Activated CD8-positive, alpha-beta T cell treated with anti-CD3 and anti-CD28 coated beads for 36 hours (primary cell): ENCODE data around the gene STXBP2. TPM values are rescaled to one million over a fixed set of nuclear protein-coding genes. Genes with fewer than 3 reads are reported as not detected.

Experiments
- ATAC-seq: fragments of 200-7000 bp; cut with Tn5 transposase; one replicate; pipeline ENCODE4 v1.10.0; 2021; ENCODE audit warnings: mild to moderate bottlenecking, moderate library complexity
- CTCF ChIA-PET: fragments of 350-600 bp; sonication (Branson Sonifier 250); formaldehyde crosslinking; loops from one replicate; lab custom pipeline; 2021; ENCODE audit warnings: antibody characterized with exemption; lab: Charles Lee
- POLR2A ChIA-PET: fragments of 350-600 bp; sonication (Branson Sonifier 250); formaldehyde crosslinking; loops from one replicate; lab custom pipeline; 2021; ENCODE audit warnings: antibody characterized with exemption; lab: Charles Lee
- DNase-seq: peaks from one replicate; pipeline ENCODE4 v3.0.0-alpha.2; 2020
- H3K27ac Mint-ChIP-seq: one replicate; pipeline ENCODE4 v1.8.0; 2021; ENCODE audit warnings: mild to moderate bottlenecking, mixed read lengths
- H3K27me3 Mint-ChIP-seq: one replicate; pipeline ENCODE4 v1.8.0; 2021; ENCODE audit warnings: mixed read lengths
- H3K36me3 Mint-ChIP-seq: one replicate; pipeline ENCODE4 v1.8.0; 2021; ENCODE audit warnings: low read depth, mixed read lengths
- H3K4me1 Mint-ChIP-seq: one replicate; pipeline ENCODE4 v1.8.0; 2021; ENCODE audit warnings: low read depth, mixed read lengths
- H3K4me3 Mint-ChIP-seq: one replicate; pipeline ENCODE4 v1.8.0; 2021; ENCODE audit warnings: mild to moderate bottlenecking, moderate library complexity, mixed read lengths
- H3K9me3 Mint-ChIP-seq: one replicate; pipeline ENCODE4 v1.8.0; 2021; ENCODE audit warnings: mixed read lengths
- intact Hi-C: fragments of 100-400 bp; cut with micrococcal nuclease; formaldehyde crosslinking; loops from one replicate; pipeline ENCODE4 v1.10.0; 2022
- total RNA-seq, 2 experiments: library from RNA; stranded (reverse); gene quantifications; one replicate each; pipeline ENCODE4 v1.2.3, GENCODE V29; 2021
- TF ChIP-seq, protein P1 (sequence below): fragments of 200-600 bp; IDR thresholded peaks from one replicate; pipeline ENCODE4 v1.8.0; 2022; ENCODE audit warnings: antibody characterized with exemption, mild to moderate bottlenecking

STXBP2 gene
- total RNA-seq, 2 experiments from 2014 or later = 96.4 to 99.2 TPM

- intact Hi-C loops = no loop called here
- TF ChIP-seq, protein P1, sequence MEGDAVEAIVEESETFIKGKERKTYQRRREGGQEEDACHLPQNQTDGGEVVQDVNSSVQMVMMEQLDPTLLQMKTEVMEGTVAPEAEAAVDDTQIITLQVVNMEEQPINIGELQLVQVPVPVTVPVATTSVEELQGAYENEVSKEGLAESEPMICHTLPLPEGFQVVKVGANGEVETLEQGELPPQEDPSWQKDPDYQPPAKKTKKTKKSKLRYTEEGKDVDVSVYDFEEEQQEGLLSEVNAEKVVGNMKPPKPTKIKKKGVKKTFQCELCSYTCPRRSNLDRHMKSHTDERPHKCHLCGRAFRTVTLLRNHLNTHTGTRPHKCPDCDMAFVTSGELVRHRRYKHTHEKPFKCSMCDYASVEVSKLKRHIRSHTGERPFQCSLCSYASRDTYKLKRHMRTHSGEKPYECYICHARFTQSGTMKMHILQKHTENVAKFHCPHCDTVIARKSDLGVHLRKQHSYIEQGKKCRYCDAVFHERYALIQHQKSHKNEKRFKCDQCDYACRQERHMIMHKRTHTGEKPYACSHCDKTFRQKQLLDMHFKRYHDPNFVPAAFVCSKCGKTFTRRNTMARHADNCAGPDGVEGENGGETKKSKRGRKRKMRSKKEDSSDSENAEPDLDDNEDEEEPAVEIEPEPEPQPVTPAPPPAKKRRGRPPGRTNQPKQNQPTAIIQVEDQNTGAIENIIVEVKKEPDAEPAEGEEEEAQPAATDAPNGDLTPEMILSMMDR = no peak
- ATAC-seq = no peak
- H3K36me3 Mint-ChIP-seq = no peaks in the 10 kb centered on the region
- ChIA-PET POLR2A (no interaction called here), CTCF (no interaction called here)
- no peak overlapping the region for H3K27ac Mint-ChIP-seq
- no peak overlapping the region for H3K4me3 Mint-ChIP-seq
- DNase-seq = no peak
- no peaks in the 10 kb centered on the region for H3K27me3 Mint-ChIP-seq
- no peaks in the 10 kb centered on the region for H3K4me1 Mint-ChIP-seq
- H3K9me3 Mint-ChIP-seq = no peaks in the 10 kb centered on the region
Measured at GRCh38 chr19:7611541-7612279, 25.2 kb upstream of the STXBP2 start.

DNA sequence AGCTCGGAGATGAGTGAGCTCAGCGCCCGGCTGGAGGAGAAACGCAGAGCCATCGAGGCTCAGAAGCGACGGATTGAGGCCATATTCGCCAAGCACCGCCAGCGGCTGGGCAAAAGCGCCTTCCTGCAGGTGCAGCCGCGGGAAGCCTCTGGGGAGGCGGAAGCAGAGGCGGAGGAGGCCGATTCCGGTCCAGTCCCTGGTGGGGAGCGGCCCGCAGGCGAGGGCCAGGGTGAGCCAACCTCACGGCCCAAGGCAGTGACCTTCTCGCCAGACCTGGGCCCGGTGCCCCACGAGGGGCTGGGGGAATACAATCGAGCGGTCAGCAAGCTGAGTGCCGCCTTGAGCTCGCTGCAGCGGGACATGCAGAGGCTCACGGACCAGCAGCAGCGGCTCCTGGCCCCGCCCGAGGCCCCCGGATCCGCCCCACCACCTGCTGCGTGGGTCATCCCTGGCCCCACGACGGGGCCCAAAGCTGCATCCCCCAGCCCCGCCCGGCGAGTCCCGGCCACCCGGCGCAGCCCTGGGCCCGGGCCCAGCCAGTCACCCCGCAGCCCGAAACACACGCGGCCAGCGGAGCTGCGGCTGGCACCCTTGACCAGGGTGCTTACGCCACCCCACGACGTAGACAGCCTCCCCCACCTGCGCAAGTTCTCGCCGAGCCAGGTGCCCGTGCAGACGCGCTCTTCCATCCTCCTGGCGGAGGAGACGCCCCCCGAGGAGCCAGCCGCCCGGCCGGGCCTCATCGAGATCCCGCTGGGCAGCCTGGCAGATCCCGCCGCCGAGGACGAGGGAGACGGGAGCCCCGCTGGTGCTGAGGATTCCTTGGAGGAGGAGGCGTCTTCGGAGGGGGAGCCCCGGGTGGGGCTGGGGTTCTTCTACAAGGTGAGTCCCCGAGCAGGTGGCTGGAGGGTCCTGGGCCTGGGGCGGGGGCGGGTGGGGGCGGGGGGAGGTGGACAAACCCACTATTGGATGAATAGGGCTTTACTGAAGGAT, 24.3 kb upstream of the STXBP2 start:
- intact Hi-C loops = no loop called here
- no peak for DNase-seq
- Mint-ChIP-seq H3K4me1 (no peaks in the 10 kb centered on the region), H3K9me3 (no peaks in the 10 kb centered on the region), H3K27me3 (no peaks in the 10 kb centered on the region), H3K27ac (no peak overlapping the region), H3K4me3 (no peak overlapping the region), H3K36me3 (peaks cover 6% of the 10 kb centered on the region)
- CTCF ChIA-PET = no interaction called here
- TF ChIP-seq, protein P1 = no peak
- POLR2A ChIA-PET = no interaction called here
- no peak for ATAC-seq

DNA sequence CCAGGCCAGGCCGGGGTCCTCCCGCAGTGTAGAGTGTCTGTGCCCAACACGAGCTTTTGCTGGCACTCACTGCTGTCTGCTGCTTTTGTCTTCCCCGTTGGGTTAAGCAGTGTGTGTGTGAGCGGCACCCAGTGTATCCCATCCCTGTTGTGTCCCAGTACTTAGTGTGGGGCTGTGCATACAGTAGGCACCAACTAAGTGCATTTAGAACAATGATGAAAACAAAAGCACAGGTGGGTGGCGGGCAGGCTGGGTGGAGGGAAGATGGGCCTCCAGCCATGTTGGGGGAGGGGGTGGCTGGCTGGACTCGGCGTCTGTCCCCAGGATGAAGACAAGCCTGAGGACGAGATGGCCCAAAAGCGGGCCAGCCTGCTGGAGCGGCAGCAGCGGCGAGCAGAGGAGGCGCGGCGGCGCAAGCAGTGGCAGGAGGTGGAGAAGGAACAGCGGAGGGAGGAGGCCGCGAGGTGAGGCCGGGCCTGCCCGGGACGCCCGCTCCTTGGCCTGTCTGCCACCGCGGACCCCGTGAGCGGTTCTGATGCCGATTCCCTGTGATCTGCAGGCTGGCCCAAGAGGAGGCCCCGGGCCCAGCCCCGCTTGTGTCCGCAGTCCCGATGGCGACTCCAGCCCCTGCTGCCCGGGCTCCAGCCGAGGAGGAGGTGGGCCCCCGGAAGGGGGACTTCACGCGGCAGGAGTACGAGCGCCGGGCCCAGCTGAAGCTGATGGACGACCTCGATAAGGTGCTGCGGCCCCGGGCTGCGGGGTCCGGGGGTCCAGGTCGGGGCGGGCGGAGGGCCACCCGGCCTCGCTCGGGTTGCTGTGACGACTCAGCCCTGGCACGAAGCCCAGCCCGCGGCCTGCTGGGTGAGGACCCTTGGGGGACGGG, 21.8 kb upstream of the STXBP2 start:
- no peaks in the 10 kb centered on the region for H3K4me1 Mint-ChIP-seq
- POLR2A ChIA-PET = no interaction called here
- CTCF ChIA-PET = no interaction called here

DNA sequence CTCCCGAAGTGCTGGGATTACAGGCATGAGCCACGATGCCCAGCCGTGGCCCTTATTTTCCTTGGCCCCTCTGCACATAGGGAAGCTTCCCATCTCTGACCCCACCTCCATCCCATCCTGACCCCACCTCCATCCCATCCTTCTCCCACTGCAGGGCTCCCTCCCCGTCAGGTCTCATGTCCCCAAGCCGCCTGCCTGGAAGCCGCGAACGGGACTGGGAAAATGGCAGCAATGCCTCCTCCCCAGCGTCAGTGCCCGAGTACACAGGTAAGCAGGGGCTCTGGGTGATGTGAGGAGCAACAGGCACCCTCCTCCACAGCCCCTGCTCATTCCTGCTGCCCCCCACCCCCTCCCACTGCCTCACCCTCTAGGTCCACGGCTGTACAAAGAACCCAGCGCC, 19.7 kb upstream of the STXBP2 start:
- POLR2A ChIA-PET = interaction anchor here (1.3 to 3.3 kb wide), 2 partner anchors 9 to 18 kb away, joined by 3 to 10 read pairs; partner anchors contain the start of gene PCP2
- Mint-ChIP-seq H3K4me1 (no peaks in the 10 kb centered on the region), H3K9me3 (no peaks in the 10 kb centered on the region), H3K4me3 (no peak overlapping the region), H3K27me3 (no peaks in the 10 kb centered on the region), H3K27ac (no peak overlapping the region), H3K36me3 (peaks cover 14% of the 10 kb centered on the region)
- ATAC-seq (no peak), DNase-seq (no peak)
- TF ChIP-seq, protein P1 = no peak
- CTCF ChIA-PET = no interaction called here
- intact Hi-C loops = no loop called here

More for the DNA sequence above, 21.8 kb upstream of the STXBP2 start:
- Mint-ChIP-seq H3K4me3 (no peak overlapping the region), H3K27me3 (no peaks in the 10 kb centered on the region), H3K27ac (no peak overlapping the region), H3K9me3 (no peaks in the 10 kb centered on the region), H3K36me3 (peaks cover 14% of the 10 kb centered on the region)
- DNase-seq = no peak
- TF ChIP-seq, protein P1 = no peak
- no peak for ATAC-seq
- intact Hi-C loops = no loop called here
